Measurements from ENCODE around the gene SOCS1.

The SOCS1 gene

DNA sequence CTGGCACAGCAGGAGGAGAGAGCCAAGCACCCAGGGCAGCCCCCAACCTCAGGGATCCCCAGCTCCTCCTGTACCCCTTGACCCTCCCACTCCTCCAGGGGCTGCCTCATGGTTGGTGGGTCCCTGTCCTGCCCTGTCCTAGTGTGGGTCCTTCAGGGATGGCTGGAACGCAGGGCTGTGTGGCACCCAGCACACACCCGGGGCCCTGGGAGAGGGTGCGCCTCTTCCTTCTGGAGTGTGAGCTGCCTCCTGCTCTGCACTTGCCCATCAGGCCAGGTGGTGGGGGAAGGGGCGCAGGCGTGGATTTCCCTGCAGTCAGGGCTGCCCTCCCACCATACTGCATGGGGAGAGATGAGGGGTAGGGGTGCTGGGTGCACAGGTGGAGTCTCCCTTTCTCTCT lies 42.6 kb downstream of the SOCS1 start:
- H3K4me2 ChIP-seq (ENCODE audit: low read length) = no peak overlapping the region
- H3K4me3 ChIP-seq (ENCODE audit: low read depth, low read length) = no peak overlapping the region
- no peak overlapping the region for H3K18ac ChIP-seq (ENCODE audit: low read length)
- H4K12ac ChIP-seq (ENCODE audit: low read depth, low read length) = no peak overlapping the region
- no peak overlapping the region for H4K8ac ChIP-seq (ENCODE audit: low read depth, low read length)
- H3K9ac ChIP-seq (ENCODE audit: low read length) = no peak overlapping the region
- H3K79me2 ChIP-seq (ENCODE audit: control insufficient read depth, insufficient read depth, low read length, poor library complexity) = no peaks in the 10 kb centered on the region
- H3K23ac ChIP-seq (ENCODE audit: low read length) = no peak overlapping the region
- H4K91ac ChIP-seq (ENCODE audit: low read depth, low read length) = no peak overlapping the region
- H3K27me3 ChIP-seq (ENCODE audit: insufficient read depth, low read length) = no peaks in the 10 kb centered on the region
- no peak overlapping the region for H3K14ac ChIP-seq (ENCODE audit: low read length)
- no peaks in the 10 kb centered on the region for H3K79me1 ChIP-seq (ENCODE audit: low read length)
- H3K36me3 ChIP-seq (ENCODE audit: control insufficient read depth in 1 of 2, insufficient read depth in 2 of 2, low read length in 2 of 2) = no peaks in the 10 kb centered on the region
- no peak overlapping the region for H2AK5ac ChIP-seq (ENCODE audit: low read length)
- no CpG with 5 or more reads among the region's 5 CpGs for WGBS (ENCODE audit: extremely low coverage, insufficient coverage, insufficient read length)
- H3K4me1 ChIP-seq (ENCODE audit: control insufficient read depth in 1 of 2, insufficient read depth in 2 of 2, low read length in 2 of 2) = no peaks in the 10 kb centered on the region
- no peak overlapping the region for H2AFZ ChIP-seq (ENCODE audit: insufficient read depth, low read length, poor library complexity)
- H2BK120ac ChIP-seq (ENCODE audit: insufficient read depth, low read length, poor library complexity) = no peak overlapping the region
- H3K4ac ChIP-seq (ENCODE audit: low read depth, low read length) = no peak overlapping the region
- DNase-seq = no peak
- no peak overlapping the region for H3K27ac ChIP-seq (ENCODE audit: low read depth, low read length)
- peaks cover 7% of the 10 kb centered on the region for H3K9me3 ChIP-seq (ENCODE audit: insufficient read depth, low read depth, low read length)
- no peak overlapping the region for H2BK5ac ChIP-seq (ENCODE audit: low read depth, low read length, poor library complexity)
- no peak overlapping the region for H2BK12ac ChIP-seq (ENCODE audit: low read length)

DNA sequence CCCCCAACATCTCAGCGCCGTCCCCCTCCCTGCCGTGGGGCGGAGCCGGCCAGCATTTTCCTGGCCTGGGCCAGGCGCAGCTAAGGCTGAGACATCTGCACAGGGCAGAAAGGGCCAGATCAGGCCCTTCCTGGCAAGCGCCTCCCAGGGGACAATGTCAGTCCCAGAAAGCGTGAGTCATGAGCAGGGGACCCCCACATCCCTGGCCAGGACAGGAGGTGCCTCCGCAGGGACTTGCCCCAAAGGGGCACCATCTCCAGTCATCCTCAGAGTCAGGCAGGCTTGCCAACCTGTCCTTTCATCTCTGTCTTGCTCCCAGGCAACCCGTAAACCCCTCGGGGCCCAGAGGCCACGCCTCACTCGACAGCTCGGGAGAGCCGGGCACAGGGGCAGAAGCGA lies 43.2 kb downstream of the SOCS1 start:
- Histone ChIP-seq H3K23ac (ENCODE audit: low read length) (no peak overlapping the region), H3K79me1 (ENCODE audit: low read length) (no peaks in the 10 kb centered on the region), H3K27me3 (ENCODE audit: insufficient read depth, low read length) (no peaks in the 10 kb centered on the region), H3K4me3 (ENCODE audit: low read depth, low read length) (peak overlapping the region; percentile 23), H4K91ac (ENCODE audit: low read depth, low read length) (no peak overlapping the region), H2AK5ac (ENCODE audit: low read length) (no peak overlapping the region), H3K4me2 (ENCODE audit: low read length) (no peak overlapping the region), H3K9ac (ENCODE audit: low read length) (no peak overlapping the region), H3K9me3 (ENCODE audit: insufficient read depth, low read depth, low read length) (peaks cover 10% of the 10 kb centered on the region), H4K12ac (ENCODE audit: low read depth, low read length) (no peak overlapping the region), H2AFZ (ENCODE audit: insufficient read depth, low read length, poor library complexity) (no peak overlapping the region), H3K79me2 (ENCODE audit: control insufficient read depth, insufficient read depth, low read length, poor library complexity) (no peaks in the 10 kb centered on the region), H3K36me3 (ENCODE audit: control insufficient read depth in 1 of 2, insufficient read depth in 2 of 2, low read length in 2 of 2) (no peaks in the 10 kb centered on the region), H2BK5ac (ENCODE audit: low read depth, low read length, poor library complexity) (no peak overlapping the region), H4K8ac (ENCODE audit: low read depth, low read length) (no peak overlapping the region), H3K18ac (ENCODE audit: low read length) (no peak overlapping the region), H3K27ac (ENCODE audit: low read depth, low read length) (no peak overlapping the region), H3K4ac (ENCODE audit: low read depth, low read length) (no peak overlapping the region), H3K14ac (ENCODE audit: low read length) (no peak overlapping the region), H2BK12ac (ENCODE audit: low read length) (no peak overlapping the region), H2BK120ac (ENCODE audit: insufficient read depth, low read length, poor library complexity) (no peak overlapping the region), H3K4me1 (ENCODE audit: control insufficient read depth in 1 of 2, insufficient read depth in 2 of 2, low read length in 2 of 2) (no peaks in the 10 kb centered on the region)
- DNase-seq = no peak
- no CpG with 5 or more reads among the region's 16 CpGs for WGBS (ENCODE audit: extremely low coverage, insufficient coverage, insufficient read length)

- Histone ChIP-seq H3K4me1 (ENCODE audit: control insufficient read depth in 1 of 2, insufficient read depth in 2 of 2, low read length in 2 of 2) (no peaks in the 10 kb centered on the region), H4K12ac (ENCODE audit: low read depth, low read length) (no peak overlapping the region), H3K18ac (ENCODE audit: low read length) (no peak overlapping the region), H3K27me3 (ENCODE audit: insufficient read depth, low read length) (no peaks in the 10 kb centered on the region), H3K36me3 (ENCODE audit: control insufficient read depth in 1 of 2, insufficient read depth in 2 of 2, low read length in 2 of 2) (no peaks in the 10 kb centered on the region), H3K4me2 (ENCODE audit: low read length) (no peak overlapping the region), H4K8ac (ENCODE audit: low read depth, low read length) (no peak overlapping the region), H3K14ac (ENCODE audit: low read length) (no peak overlapping the region), H3K9me3 (ENCODE audit: insufficient read depth, low read depth, low read length) (peaks cover 15% of the 10 kb centered on the region), H2BK120ac (ENCODE audit: insufficient read depth, low read length, poor library complexity) (no peak overlapping the region), H3K9ac (ENCODE audit: low read length) (no peak overlapping the region), H3K4me3 (ENCODE audit: low read depth, low read length) (peak overlapping the region; percentile 23), H2AFZ (ENCODE audit: insufficient read depth, low read length, poor library complexity) (no peak overlapping the region), H2BK12ac (ENCODE audit: low read length) (no peak overlapping the region), H2AK5ac (ENCODE audit: low read length) (no peak overlapping the region), H3K23ac (ENCODE audit: low read length) (no peak overlapping the region), H3K79me2 (ENCODE audit: control insufficient read depth, insufficient read depth, low read length, poor library complexity) (no peaks in the 10 kb centered on the region), H3K27ac (ENCODE audit: low read depth, low read length) (no peak overlapping the region), H3K79me1 (ENCODE audit: low read length) (no peaks in the 10 kb centered on the region), H4K91ac (ENCODE audit: low read depth, low read length) (no peak overlapping the region), H2BK5ac (ENCODE audit: low read depth, low read length, poor library complexity) (no peak overlapping the region), H3K4ac (ENCODE audit: low read depth, low read length) (no peak overlapping the region)
- no CpG with 5 or more reads among the region's 16 CpGs for WGBS (ENCODE audit: extremely low coverage, insufficient coverage, insufficient read length)
- DNase-seq = peak in 1 of 2 donors; percentile 19
Observed at GRCh38 chr16:11211977-11212797, 43.8 kb downstream of the SOCS1 start.

DNA sequence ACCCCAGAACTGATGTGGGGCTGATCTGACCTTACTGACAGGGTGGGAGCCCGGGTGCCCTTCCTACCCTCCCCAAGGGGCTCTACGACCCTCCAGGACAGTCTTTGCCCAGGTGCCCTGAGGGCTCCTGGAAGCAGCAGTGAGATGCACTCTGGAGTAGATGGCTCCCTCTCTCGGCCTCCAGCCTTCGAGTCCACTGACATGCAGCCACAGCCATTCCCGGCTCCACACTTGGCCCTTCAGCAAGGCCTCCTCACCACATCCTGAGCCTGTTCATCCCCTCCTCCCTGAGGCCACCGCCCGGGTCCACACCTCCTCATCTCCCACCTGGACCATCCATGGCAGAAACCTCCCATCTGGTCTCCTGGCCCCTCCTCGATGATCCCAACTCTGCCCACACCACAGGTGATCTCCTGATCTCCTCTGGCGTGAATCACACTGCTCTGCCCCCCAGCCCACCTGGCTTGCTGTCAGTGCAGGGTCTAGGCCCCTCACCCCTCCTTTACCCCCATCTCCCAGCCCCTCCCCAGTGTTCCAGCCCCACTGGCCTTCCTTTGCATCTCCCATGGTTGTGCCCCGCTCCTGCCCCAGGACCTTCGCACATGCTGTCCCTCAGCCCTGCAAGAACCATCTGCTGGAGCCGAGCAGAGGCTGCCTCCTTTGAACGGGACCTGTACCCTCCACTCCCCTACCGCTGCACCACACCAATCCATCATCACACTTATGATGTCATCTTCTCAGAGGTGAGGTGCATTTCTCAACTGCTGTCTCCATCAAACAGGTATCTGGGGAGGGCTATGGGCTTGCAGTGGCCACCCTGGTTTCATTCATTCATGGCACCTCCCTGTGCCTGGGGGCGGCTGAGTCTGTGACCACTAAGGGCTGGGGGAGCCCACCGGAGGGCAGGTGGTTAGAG lies 44.7 kb downstream of the SOCS1 start:
- no peak overlapping the region for H2BK12ac ChIP-seq (ENCODE audit: low read length)
- H2BK5ac ChIP-seq (ENCODE audit: low read depth, low read length, poor library complexity) = no peak overlapping the region
- H3K79me1 ChIP-seq (ENCODE audit: low read length) = no peaks in the 10 kb centered on the region
- no peak overlapping the region for H3K4me2 ChIP-seq (ENCODE audit: low read length)
- no peaks in the 10 kb centered on the region for H3K36me3 ChIP-seq (ENCODE audit: control insufficient read depth in 1 of 2, insufficient read depth in 2 of 2, low read length in 2 of 2)
- no peak overlapping the region for H2BK120ac ChIP-seq (ENCODE audit: insufficient read depth, low read length, poor library complexity)
- no peak overlapping the region for H2AFZ ChIP-seq (ENCODE audit: insufficient read depth, low read length, poor library complexity)
- H3K4me1 ChIP-seq (ENCODE audit: control insufficient read depth in 1 of 2, insufficient read depth in 2 of 2, low read length in 2 of 2) = no peaks in the 10 kb centered on the region
- peaks cover 16% of the 10 kb centered on the region for H3K9me3 ChIP-seq (ENCODE audit: insufficient read depth, low read depth, low read length)
- no peak overlapping the region for H2AK5ac ChIP-seq (ENCODE audit: low read length)
- no peak overlapping the region for H3K4ac ChIP-seq (ENCODE audit: low read depth, low read length)
- H3K18ac ChIP-seq (ENCODE audit: low read length) = no peak overlapping the region
- H3K27me3 ChIP-seq (ENCODE audit: insufficient read depth, low read length) = no peaks in the 10 kb centered on the region
- no peak overlapping the region for H3K27ac ChIP-seq (ENCODE audit: low read depth, low read length)
- no peak for DNase-seq
- H4K8ac ChIP-seq (ENCODE audit: low read depth, low read length) = no peak overlapping the region
- H4K91ac ChIP-seq (ENCODE audit: low read depth, low read length) = no peak overlapping the region
- no peak overlapping the region for H3K9ac ChIP-seq (ENCODE audit: low read length)
- no peak overlapping the region for H3K23ac ChIP-seq (ENCODE audit: low read length)
- no CpG with 5 or more reads among the region's 16 CpGs for WGBS (ENCODE audit: extremely low coverage, insufficient coverage, insufficient read length)
- H3K4me3 ChIP-seq (ENCODE audit: low read depth, low read length) = no peak overlapping the region
- H3K14ac ChIP-seq (ENCODE audit: low read length) = no peak overlapping the region
- no peaks in the 10 kb centered on the region for H3K79me2 ChIP-seq (ENCODE audit: control insufficient read depth, insufficient read depth, low read length, poor library complexity)
- no peak overlapping the region for H4K12ac ChIP-seq (ENCODE audit: low read depth, low read length)
